HG02623 (cell line): ENCODE data around the gene ASIC3.

Experiments used
- ATAC-seq: cut with Tn5 transposase; IDR thresholded peaks from one replicate; pipeline ENCODE4 v1.9.1; 2021; ENCODE audit warnings: moderate library complexity; ENCODE audit not compliant: unreplicated experiment

The ASIC3 gene

DNA sequence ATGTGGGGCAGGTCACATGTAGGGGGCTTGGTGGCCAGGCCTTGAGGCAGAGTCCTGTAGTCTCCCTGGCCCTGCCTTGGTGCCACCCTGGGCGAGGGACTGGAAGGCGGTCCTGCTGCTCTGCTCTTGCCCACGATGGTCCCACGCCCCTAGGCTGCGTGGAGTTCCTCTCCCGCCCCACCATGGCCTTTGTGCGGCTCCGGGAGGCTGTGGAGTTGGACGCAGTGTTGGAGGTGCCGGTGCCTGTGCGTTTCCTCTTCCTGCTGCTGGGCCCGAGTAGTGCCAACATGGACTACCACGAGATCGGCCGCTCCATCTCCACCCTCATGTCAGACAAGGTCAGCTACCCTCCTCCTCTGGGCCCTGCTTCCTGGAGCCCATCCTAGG is 22.2 kb downstream of the ASIC3 start:
- no peak for ATAC-seq

DNA sequence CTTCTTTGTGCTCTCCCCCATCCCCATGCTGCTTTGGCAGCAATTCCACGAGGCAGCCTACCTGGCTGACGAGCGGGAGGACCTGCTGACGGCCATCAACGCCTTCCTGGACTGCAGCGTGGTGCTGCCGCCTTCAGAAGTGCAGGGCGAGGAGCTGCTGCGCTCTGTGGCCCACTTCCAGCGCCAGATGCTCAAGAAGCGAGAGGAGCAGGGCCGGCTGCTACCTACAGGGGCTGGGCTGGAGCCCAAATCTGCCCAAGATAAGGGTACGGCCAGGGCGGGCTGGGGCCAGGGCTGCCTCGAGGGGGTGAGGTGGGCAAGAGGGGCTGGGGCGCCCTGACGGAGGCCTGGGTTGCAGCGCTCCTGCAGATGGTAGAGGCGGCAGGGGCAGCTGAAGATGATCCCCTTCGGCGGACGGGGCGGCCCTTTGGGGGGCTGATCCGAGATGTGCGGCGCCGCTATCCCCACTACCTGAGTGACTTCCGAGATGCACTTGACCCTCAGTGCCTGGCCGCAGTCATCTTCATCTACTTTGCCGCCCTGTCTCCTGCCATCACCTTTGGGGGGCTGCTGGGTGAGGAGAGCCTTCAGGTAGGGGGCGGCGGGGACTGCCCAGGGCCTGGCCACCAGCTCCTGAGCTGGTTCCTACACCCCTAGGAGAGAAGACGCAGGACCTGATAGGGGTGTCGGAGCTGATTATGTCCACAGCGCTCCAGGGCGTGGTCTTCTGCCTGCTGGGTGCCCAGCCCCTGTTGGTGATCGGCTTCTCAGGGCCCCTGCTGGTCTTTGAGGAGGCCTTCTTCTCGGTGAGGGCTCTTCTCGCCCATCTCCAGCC is 22.9 kb downstream of the ASIC3 start:
- ATAC-seq = no peak

DNA sequence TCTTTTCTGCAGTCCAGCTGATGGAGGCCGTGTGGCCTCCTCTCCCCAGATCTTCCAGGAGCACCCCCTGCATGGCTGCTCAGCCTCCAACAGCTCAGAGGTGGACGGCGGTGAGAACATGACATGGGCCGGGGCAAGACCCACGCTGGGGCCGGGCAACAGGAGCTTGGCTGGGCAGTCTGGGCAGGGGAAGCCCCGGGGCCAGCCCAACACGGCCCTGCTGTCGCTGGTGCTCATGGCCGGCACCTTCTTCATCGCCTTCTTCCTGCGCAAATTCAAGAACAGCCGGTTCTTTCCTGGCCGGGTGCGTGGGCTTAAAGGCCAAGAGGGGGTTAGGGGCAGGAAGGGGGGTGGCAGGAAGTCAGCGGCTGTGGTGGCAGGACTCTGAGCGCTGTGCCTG is 25.7 kb downstream of the ASIC3 start:
- ATAC-seq = no peak

DNA sequence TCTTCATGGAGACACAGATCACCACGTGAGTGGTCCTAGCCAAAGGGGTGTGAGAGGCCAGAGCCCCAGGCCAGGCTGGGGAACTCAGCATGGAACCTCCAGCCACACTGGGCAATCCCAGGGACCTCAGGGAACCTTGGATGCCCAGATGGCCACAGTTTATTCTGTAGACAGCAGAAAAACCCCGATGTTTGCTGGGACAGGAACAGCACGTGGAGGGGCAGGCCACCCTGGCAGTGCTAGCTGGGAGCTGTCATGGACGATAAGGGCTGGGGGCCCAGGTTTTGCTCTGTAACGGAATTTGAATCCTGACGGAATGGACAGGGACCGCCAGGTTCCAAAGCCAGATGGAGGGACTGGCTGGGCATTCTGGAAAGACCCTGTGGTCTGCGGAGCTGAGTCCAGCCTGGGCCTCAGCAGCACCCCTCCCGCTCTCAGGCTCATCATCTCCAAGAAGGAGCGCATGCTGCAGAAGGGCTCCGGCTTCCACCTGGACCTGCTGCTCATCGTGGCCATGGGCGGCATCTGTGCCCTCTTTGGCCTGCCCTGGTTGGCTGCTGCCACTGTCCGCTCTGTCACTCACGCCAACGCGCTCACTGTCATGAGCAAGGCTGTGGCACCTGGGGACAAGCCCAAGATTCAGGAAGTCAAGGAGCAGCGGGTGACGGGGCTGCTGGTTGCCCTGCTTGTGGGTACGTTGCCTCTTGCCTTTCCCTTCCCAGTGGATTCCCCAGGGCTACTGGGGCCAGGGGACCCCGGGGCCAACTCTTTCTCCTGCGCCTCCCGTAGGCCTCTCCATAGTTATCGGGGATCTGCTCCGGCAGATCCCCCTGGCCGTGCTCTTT is 26.7 kb downstream of the ASIC3 start:
- ATAC-seq = no peak

DNA sequence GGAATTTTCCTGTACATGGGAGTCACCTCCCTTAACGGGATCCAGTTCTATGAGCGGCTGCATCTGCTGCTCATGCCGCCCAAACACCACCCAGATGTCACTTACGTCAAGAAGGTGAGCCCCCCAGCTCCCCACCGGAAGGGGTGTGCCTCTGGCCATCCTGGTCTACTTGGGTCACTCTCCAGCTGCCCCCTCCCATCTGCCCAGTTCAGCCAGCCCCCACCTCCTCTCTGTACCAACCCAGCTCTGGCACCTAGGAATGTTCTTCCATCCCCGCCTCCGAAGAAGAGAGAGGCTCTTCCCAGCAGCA is 27.3 kb downstream of the ASIC3 start:
- no peak for ATAC-seq

DNA sequence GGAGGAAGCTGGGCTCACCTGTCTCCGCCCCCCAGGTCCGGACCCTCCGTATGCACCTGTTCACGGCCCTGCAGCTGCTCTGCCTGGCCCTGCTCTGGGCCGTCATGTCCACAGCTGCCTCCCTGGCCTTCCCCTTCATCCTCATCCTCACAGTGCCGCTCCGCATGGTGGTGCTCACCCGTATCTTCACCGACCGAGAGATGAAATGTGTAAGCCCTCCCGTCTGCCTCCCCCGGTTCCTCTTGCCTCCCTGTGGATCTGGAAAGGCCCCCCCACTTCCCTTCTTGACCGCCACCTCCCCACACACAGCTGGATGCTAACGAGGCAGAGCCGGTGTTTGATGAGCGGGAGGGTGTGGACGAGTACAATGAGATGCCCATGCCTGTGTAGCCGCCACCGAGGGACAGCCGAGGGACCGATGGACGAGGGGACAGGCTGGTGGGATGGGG is 27.7 kb downstream of the ASIC3 start:
- no peak for ATAC-seq

DNA sequence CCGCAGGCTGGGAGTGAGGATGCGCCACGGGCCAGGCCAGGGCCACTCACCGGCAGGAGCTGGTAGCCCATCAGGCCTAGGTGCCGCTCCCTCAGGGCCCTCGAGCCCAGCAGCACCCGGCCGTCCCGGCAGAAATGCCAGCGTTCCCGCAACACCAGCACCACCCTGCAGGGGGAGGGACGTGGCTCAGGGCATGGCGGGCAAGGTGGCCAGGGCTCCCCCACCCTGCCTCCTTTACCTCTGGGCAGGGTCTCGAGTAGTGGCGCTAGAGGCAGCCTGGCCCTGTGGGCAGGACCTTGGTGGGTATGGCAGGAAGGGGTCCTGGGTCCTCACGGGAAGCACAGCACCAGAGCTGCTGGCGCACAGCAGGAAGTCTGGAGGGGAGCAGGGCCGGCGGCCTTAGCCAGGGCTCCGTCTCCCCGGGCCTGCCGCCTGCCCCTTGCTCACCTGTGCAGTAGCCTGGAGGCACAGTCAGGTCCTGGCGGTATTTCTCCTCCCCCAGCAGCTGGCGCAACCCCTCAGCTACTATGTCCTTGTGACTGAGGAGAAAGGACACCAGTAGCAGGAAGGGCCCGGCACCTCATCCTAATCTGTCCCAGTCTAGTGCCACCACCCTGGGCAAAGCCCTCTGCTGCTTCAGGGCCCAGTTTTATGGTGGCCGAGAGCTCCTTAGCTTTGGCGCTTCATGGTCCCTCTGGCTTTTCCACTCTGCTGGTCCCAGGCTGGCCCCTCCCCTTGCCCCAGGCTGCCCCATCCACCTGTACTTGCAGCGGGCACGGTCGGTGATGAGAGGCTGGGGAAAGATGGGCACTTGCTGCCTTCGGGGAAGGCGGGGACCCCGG is 28.8 kb downstream of the ASIC3 start:
- no peak for ATAC-seq

DNA sequence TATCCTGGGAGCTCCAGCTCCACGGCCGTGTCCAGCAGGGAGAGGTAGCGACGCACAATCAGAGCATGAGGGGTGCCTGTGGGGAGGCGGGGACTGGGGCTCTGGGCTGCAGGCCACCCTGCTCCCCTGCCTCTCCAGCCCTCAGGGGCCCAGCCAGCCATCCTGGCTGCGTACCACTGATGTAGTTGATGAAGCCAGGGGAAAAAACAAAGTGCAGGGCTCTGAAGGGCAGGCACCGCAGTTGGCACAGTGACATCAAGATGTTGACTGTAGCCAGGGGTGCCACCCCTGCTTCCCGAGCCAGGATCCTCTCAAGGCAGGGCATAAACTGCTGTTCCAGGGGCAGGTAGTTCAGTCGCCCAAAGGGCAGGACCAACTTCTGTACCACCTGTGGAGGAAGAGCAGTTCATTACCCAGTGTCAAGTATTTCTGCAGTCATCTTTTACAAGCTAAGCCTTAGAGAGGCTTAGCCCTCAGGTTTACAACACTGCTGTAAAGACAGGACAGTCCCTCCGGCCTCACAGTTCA is 29.4 kb downstream of the ASIC3 start:
- no peak for ATAC-seq

DNA sequence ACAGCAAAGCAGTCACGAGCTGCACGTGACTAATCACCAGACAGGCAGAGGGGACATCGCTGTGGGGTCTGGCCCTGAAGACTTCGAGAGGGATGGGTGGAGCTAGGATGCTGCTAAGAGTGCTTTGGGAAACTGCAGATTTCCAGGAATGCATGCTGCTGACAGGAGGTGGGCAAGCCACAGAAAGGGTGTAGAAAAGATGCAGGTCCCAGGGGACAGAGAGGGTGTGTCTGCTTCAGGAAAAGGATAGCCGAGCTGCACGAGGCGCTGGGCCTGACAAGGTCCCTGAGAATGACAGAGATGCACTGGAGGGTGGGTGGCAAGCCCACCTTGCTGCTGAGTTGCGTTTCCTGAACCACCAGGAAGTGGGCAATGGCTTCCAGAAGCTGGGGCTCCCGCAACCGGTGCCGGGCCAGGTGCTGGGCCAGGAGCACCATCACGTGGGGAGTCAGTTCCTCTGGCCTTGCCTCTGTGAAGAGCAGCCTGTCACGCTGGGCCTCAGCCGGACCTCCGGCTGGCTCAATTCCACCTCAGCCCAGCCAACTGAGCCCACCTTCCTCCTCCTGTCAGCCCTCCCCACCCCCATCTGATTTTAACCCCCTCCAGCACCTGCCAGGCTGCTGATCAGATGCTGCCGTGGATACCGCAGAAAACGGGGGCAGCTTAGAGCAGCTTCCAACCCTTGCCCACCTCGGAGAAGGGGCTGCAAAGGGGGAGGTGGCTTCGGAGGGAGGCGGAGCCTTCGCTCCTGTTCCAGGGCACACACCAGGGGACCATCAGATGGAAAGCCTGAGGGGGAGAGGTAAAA is 30.1 kb downstream of the ASIC3 start:
- no peak for ATAC-seq

DNA sequence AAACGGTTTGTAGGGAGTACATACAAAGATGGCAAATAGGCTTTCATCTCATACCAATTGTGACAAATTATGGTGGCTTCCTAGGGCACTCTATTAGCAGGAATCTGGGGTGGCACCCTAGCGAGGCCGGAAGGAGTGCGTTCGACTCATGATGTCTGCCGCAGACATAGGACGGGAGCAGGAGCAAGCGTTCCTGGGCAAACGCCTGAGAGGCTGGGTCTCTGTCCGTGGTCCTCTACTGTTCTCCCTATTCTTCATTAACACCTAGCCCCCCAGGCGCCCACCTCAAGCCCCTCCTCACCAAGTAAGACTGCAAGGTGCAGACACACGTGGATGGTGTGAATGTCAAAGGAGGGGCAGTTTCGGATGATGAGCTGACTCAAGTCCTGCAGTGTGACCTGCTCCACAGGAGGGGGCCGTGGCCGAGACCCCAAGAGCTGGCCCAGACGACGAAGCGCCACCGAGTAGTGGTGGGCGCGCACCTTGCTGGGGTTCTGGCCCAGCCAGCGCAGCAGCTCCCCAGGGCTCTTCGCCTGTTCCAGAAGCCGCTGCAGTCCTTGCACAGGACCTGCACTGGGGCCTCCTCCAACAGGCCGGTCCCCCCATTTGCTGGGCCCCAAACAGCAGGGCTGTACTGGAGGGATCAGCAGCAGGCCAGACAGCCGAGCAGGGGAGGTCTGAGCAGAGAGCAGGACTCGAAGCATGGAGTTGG is 31.0 kb downstream of the ASIC3 start:
- ATAC-seq = no peak

DNA sequence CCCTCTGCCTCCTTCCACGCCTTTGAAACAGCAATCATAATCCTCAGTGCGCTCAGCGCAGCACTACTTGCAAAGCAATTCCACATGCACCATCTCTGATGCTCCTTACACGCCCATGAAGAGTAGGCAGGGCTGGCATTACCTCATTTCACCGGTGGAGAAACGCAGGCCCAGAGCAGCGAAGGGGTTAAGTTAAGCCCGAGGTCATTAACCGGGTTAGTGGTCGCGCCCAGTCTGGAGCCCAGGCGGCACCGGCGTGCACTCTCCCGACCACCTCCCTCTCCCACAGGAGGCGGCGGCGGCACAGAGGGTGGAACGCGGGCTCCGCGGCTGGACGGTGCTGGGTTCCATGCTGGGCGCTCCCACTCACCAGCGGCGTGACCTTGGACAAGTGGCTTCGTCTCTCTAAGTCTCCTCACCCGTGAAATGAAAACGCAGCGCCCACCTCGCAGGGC is 31.8 kb downstream of the ASIC3 start:
- ATAC-seq = peak; percentile 1

DNA sequence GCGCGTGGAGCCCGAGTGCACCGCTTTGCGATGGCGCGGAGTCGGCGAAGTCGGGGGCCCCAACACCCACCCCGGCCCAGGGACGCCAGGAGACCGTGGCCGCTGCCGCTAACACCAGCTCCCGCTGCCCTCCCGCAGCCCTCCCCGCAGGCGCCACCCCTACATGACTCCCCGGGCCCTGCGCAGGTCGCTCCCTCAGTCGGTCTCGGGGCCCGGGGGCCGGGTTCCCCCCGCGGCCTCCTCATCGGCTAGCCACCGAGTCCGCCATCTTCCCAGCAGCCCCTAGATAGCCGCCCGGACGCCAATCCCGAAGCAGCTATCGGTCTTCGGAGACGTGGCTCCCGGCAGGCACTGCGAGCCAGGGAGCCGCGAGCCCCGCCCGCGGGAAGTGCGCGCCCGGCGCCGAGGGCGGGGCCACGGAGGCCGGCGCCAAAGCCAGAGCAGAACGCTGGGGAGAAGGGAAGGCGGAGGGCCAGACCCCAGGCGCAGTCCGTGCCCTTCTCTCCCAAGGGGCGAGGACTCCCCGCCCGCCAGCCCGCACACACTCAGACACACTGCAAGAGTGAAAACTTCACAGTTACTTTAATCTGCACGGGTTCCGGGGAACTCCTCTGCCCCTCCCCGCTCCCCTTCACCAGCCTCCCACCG is 32.3 kb downstream of the ASIC3 start, which contains the start of gene FASTK:
Gene FASTK (minus strand): TSS at position 288 of the 648 bp plus-strand sequence. CDS start 43 bp downstream, at position 245.
- peak; percentile 70 for ATAC-seq

DNA sequence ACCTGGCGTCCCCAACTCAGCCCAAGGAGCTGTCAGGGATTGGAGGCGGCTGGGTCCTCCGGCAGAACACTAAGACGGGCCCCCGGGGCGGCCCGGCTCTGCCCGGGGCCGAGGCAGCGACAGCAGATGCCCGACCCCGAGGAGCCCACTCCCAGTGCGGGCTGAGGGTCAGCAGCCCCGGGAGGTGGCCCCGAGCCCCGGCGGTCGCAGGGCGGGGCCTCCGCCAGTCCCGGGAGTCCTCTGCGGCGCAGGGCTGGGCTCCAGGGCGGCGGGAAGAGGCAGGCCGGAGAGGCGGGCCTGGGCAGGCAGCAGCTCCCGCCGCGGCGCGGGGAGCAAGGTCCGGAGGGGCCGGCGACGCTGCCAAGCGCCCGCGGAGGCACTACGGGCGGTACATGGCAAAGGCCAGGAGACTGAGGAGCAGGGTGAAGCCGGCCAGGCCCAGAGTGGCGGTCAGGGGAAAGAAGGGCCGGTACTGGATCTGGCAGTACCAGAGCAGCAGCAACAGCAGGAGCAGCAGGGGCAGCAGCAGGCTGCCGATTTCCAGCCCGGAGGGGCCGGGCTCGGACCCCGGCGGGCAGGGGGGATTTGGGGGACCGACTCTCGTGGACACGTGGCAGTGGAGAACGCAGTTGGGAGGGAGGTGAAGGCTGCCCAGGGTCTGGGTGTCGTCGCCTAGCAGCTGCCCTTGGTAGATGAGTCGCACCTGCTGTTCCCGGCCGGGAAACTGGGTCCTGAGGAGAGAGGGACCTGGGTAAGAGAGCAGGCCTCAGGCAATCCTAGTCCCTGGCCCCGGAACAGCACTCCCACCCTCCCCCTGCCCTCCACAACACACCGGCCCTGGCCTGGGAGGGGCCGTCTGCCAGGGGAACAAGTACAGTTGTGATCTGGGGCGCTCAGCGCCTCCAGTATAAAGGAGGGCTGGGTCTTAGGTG is 33.1 kb downstream of the ASIC3 start:
- no peak for ATAC-seq

DNA sequence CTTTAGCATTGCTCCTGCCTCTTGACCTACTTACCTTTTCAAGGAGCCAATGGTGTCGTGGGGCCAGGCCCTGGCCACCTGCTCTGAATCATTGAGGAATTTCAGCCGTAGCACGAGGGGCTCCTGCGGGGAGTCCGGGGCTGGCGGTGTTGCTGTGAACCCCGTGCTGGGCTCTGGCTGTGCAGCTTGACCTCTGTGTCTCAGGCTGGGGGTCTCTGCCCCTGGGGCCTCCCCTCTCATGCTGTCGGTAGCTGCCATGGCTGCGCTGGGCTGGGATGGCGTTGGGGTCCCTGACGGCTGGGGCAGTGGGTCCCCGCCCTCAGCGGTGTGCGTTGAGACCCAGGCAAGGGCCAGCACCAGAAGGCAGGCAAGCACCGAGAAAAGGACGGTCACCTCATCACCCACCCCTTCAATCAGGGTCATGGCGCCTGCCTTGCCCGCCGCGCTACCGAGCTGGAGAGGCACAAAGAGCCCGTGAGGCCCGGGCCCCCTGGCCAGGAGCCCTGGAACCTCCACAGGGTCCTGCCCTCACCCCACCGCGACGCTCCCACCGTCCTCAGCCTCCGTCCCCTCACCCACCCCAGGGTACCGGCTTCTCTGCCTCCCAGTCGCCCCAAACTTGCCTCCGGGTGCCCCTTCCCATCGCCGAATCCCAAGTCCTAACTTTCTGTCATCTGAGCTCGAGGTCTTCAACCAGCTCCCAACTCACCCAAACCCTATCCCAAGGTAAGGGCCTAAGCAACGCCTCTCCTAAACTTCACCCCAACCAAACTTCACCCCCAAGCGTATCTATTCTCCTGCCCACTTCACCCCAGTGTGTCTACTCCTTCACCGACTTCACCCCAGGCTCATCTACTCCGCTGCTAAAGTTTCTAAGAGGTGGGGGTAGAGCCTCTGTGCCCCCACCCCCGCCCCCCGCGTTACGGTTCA is 34.1 kb downstream of the ASIC3 start:
- no peak for ATAC-seq

DNA sequence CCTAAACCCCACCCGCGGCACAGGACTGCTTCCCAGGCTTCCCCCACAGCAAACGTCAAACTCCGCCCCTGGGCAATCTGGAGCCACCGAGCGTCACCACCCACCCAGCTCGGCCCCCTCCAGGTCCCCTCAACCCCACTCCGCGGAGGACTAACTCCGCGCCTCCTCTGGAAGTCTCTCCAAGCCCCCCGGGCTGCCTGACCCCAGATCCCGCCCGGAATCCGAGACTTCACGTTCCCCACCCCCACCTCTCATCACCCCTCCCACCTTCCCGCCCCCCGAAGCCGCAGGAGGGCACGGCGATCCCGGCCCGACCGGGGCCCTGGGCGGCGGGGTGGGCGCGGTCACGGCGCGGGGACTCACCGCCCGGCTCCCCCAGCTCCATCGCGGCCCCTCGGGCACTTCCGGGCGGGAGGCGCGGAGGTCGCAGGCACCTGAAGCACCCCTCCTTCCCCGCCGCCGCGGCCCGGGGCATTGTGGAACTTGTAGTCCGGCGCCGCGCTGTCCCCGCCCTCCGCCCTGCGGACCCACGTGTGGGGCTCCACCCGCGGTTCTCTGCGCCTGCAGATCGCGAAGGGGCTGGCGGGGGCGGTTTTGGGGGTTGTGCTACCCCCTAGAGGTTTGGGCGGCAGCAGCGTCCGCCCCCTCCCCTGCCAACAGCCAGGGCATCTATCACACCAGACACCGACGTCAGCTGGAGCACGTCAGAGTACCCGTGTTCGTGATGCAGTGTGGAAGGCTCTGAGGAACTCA is 34.9 kb downstream of the ASIC3 start, which contains the start of gene TMUB1:
Gene TMUB1 (minus strand): TSS at position 423 of the 753 bp plus-strand sequence. CDS start 930 bp downstream, outside the sequence.
- ATAC-seq = peak; percentile 43

DNA sequence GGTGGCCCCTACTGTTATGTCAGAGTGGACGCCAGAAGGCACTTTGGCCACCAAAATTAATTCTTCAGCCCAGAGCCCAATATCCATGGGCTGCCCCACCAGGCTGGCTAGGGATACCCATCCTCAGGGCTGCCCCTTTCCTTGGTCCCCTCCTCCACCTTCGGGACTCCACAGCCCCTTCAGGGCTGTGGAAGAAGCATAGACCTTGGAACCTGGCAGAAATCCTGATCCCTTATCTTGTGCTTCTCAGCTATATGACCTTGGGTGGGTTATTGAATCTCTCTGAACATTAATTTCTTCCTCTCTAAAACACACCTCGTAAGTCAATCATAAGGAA is 35.5 kb downstream of the ASIC3 start:
- ATAC-seq = no peak
